GM19193 (cell line): Measurements from ENCODE around the gene S1PR4.
A peak's percentile ranks its signal among the peaks of the same experiment; 100 is the strongest.

Experiments used
- POLR2A ChIP-seq: IDR thresholded peaks from 4 replicates; pipeline ENCODE4 v1.6.1; 2011; ENCODE audit not compliant: insufficient read depth, insufficient read length; ENCODE audit errors: extremely low read depth

S1PR4 gene

DNA sequence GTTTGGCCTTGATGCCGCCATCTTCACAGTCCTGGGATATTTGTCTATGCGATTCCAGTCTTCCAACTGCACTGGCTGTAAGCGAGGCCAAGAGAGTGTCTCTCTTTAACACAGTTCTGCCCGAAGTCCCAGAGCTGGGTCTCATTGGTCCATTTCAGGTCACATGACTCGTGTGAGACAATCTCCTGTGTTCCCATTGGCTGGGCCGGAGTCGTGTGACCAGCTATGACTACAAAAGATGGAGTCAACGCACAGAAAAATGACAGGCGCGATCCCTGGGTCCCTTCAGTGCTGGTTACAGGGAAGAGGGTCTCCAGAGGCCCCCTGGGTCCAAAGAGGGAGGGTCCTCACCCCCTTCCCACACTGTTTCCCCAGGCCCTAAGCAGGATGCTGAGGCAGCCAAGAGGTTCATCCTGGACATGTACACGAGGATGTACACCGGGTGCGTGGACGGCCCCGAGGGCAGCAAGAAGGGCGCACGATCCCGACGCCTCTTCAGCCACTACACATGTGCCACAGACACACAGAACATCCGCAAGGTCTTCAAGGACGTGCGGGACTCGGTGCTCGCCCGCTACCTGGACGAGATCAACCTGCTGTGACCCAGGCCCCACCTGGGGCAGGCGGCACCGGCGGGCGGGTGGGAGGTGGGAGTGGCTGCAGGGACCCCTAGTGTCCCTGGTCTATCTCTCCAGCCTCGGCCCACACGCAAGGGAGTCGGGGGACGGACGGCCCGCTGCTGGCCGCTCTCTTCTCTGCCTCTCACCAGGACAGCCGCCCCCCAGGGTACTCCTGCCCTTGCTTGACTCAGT lies 15.9 kb upstream of the S1PR4 start:
- no peak for TF ChIP-seq POLR2A

DNA sequence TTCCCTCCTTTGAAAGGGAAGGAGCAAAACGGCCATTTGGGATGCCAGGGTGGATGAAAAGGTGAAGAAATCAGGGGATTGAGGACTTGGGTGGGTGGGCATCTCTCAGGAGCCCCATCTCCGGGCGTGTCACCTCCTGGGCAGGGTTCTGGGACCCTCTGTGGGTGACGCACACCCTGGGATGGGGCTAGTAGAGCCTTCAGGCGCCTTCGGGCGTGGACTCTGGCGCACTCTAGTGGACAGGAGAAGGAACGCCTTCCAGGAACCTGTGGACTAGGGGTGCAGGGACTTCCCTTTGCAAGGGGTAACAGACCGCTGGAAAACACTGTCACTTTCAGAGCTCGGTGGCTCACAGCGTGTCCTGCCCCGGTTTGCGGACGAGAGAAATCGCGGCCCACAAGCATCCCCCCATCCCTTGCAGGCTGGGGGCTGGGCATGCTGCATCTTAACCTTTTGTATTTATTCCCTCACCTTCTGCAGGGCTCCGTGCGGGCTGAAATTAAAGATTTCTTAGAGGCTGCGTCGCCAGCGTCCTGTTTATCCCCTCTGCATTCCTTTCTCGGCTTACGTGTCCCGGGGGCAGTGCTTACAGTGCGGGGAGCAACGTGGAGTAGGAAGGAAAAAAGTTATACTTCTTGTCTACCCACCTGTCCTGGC lies 15.2 kb upstream of the S1PR4 start:
- no peak for TF ChIP-seq POLR2A

GRCh38 chr19:3163943-3164342 lies 14.6 kb upstream of the S1PR4 start:
- no peak for TF ChIP-seq POLR2A

DNA sequence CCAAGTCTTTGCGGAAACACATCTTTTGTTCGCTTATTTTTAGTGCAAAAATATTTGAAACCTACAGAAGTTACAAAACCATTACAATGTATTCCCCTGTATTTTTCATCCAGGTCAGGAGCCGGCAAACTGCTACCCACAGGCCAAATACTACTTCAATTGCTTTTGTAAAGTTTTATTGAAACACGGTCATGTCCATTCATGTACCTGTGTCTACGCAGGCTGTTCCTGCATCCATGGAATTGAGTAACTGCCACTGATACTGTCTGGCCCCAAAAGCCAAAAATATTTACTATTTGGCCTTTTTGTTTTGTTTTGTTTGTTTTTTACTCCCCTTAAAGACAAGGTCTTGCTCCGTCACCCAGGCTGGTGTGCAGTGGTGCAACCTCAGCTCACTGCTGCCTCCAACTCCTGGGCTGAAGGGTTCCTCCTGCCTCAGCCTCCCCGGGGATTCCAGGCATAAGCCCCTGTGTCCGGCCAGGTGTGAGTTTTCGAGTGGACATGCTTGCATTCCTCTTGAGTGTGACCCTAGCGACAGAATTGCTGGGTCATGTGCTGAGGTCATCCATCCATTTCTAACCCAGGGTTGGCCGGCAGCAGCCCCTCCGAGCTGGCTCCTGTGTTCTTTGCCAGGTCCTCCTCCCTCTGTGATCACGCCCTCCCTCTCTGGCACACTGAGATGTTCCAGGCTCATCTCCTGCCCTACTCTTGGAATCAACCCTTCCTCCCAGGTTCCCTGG lies 10.9 kb upstream of the S1PR4 start:
- TF ChIP-seq POLR2A: no peak

DNA sequence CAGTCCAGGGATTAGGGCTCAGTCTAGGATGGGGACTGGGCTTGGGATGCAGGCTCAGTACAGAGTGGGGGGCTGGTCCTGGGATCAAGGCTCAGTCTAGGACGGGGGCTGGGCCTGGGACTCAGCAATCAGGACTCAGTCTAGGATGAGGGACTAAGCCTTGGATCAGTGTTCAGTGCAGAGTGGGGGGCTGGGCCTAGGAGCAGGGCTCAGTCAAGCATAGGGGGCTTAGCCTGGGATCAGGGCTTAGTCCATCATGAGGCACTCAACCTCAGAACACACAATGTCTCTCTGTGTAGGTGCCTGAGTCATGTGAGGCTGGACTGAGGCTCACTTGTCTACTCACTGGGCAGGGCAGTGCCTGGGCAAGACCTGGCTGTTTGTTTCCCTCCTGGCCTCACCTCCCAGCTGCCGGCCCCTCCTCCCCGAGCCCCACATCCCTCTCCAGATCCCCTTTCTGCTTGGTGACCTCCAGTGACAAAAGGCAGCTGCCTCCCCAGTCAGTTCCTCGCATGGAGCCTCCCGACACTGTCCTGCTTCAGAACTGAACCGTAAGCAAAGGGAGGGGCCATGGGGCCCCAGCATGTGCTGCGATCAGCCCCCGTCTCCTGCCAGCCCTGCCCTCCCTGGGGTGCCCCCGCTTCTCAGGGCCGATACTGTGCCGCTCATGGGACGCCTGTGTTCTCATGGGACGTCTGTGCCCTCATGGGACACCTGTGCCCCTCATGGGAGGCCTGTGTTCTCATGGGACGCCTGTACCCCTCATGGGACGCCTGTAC lies 6.5 kb upstream of the S1PR4 start:
- TF ChIP-seq POLR2A: no peak

GRCh38 chr19:3175781-3176714 lies 2.5 kb upstream of the S1PR4 start:
- no peak for TF ChIP-seq POLR2A

- no peak for TF ChIP-seq POLR2A
These were observed 1.7 kb upstream of the S1PR4 start for GRCh38 chr19:3176715-3177501.

- TF ChIP-seq POLR2A: peak; percentile 13
These were observed 587 bp downstream of the S1PR4 start for GRCh38 chr19:3178973-3179738.

- no peak for TF ChIP-seq POLR2A
These were observed 1.2 kb downstream of the S1PR4 start for GRCh38 chr19:3179739-3180293.

DNA sequence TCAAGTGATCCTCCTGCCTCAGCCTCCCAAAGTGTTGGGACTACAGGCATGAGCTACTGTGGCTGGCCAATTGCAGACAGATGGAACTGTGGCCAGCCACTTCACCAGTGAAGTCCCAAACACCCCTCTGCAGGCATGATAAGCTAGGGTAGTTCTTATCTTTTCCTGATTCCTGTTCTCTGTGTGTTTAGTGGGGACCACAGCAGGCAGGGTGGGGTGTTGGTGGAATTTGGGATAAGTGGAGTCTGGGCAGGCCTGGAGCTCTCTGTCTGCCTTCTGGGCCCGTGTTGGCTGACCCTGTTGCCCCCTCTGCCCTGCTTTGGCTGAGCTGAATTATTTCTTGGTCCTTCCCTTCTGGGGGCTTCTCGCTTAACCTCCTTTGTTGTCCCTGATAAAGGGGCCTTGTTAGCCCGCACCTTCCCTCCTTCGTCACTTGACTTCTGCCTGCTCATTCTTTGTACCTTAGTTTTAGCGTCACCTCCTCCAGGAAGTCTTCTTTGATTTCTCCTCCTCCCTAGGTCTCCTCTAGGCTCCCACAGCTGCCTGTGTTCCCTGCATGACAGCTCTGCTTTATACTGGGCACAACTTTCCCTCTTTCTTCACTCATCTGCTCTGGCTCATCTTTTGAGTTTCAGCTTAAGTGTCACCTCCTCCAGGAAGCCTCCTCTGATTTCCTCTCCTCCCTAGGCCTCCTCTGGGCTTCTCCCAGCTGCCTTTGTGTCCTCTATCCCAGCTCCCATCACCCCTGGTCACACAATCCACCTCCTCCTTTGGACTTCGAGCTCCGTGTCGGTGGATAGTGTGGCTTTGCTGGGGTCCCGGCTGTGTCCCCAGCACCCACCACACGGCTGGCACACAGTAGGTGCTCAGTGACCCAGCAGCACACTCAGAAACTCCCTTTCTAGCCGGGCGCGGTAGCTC lies 5.4 kb downstream of the S1PR4 start:
- TF ChIP-seq POLR2A: no peak

DNA sequence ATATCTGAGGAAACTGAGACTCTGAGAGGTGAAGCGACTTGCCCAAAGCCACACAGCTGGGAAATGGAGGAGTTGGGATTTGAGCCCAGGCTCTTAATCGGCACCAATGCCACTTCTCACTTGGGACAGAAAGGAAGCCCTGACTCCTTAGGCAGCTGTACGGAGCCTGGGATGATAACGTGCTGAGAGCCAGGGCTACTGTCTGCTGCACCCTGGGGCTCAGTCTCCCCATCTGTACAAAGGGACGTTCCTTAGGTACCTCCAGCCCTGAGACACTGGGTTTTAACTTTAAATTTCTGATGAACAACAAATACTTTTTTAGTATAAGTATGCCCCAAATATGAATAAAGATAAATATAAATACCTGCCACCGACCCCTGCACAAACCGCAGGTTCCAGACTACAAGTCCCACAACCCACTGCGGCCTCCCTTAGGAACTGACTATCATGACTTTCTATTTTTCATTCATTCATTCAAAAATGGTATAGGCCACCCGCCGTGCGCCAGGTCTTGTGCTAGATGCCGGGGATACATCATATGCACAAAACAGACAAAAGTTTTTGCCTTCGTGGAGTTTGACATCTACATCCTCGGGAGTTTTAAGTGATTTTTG lies 6.4 kb downstream of the S1PR4 start:
- TF ChIP-seq POLR2A: no peak
